Neural cell (in vitro differentiated cells): Measurements from ENCODE around the gene TMEM259.

Experiments
- CTCF ChIP-seq: fragments of 450-650 bp; IDR thresholded peaks from 2 replicates; pipeline ENCODE4 v1.5.1; 2014; ENCODE audit warnings: antibody characterized with exemption, mild to moderate bottlenecking, moderate library complexity; ENCODE audit not compliant: poor library complexity, severe bottlenecking
- EZH2 ChIP-seq: fragments of 200-600, 300-800 bp; shearing (Covaris generic), sonication (generic); IDR thresholded peaks from 2 replicates; pipeline ENCODE4 v1.6.1; 2014; ENCODE audit warnings: antibody characterized with exemption, low read length, borderline replicate concordance, mild to moderate bottlenecking; ENCODE audit not compliant: insufficient read depth, poor library complexity, severe bottlenecking
- REST ChIP-seq: IDR thresholded peaks from 2 replicates; pipeline ENCODE4 v1.6.1; 2012; ENCODE audit warnings: borderline replicate concordance

GRCh38 chr19:982567-983170 lies 38.3 kb downstream of the TMEM259 start:
- TF ChIP-seq CTCF (peak; percentile 91), REST (no peak), EZH2 (no peak)
